GM18868 (cell line): ENCODE data around the gene DCAF4.
"Not testable (repeated sequence)": the region's sequence is repeated elsewhere in the genome, so short reads cannot be mapped to it uniquely, and the experiment has no call there.

Experiments
- ATAC-seq: cut with Tn5 transposase; IDR thresholded peaks from one replicate; pipeline ENCODE4 v1.9.1; 2021; ENCODE audit warnings: mild to moderate bottlenecking, moderate library complexity; ENCODE audit not compliant: unreplicated experiment

Gene DCAF4

GRCh38 chr14:72968316-72968715, 42.1 kb downstream of the DCAF4 start:
- no peak for ATAC-seq

DNA sequence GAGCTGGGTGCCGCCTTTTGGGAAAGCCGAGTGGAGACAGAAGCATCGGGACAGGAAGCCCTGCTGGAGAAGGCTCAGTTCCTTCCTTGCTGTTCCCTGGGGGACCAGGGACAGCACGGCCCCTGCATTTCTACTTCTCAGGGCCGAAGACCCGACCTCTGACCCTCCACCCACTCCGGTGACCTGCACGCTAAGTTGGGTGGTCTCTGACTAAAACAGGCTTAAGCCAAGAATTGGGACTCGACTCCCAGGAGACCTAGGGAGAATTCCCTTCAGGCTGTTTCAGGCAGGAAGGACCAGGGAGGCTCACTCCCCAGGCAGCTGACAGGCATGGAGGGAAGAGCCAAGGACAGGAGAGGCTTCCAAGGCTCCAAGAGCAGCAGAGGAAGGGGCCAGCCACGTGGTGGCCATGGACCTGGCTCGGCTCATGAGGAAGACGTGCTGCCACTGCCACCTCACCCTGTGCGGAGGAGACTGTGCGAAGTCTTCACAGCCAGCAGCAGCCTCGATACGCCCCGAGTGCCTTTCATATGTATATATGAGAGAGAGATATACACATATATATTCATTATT, 43.9 kb downstream of the DCAF4 start:
- ATAC-seq, result no peak

DNA sequence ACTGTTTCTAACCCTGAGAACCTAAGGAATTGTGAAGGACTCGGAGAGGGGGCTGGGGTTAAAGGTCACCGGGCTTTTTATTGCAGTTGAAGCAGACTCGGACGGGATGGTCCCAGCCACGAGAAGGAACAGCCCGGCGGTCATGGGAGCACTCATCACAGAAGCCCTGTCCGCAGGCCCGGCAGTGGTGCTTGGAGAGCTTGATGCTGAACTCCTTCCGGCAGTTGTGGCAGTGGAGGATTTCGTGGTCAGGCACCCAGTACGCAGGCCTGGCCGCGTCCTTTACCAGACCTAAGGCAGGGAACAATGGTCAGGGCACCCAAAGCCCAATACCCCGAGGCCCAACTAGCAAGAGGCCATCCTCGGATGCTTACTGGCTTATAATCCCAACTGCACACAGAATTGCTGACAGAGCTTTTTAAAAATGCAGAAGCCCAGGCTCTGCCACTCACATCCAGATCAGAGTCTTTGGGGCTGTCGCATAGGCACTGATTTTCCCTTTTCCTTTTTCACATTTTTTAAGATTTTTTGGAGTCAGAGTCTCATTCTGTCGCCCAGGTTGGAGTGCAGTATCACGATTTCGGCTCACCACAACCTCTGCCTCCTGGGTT, 44.7 kb downstream of the DCAF4 start:
- ATAC-seq, result no peak

- no peak for ATAC-seq
Observed at GRCh38 chr14:72974661-72975060, 48.4 kb downstream of the DCAF4 start.

- no peak for ATAC-seq
Observed at GRCh38 chr14:72975770-72976169, 49.5 kb downstream of the DCAF4 start.

DNA sequence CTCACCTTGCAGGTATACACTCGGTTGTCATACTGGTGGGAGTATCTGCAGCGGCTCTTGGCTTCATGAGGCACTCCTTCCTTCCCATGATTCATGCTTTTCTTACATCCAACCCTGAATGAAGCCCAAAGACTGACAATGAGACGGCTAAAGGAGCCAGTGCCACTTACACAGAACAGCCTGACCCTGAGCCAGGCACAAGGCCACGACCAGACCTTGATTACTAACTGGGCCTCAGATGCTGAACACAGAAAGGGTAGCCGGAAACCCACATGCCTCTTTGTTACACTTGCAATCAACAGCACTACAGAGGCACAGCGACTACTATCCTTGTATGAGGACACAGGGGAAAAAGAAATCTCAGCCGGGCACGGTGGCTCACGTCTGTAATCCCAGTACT, 52.6 kb downstream of the DCAF4 start:
- ATAC-seq, result no peak

DNA sequence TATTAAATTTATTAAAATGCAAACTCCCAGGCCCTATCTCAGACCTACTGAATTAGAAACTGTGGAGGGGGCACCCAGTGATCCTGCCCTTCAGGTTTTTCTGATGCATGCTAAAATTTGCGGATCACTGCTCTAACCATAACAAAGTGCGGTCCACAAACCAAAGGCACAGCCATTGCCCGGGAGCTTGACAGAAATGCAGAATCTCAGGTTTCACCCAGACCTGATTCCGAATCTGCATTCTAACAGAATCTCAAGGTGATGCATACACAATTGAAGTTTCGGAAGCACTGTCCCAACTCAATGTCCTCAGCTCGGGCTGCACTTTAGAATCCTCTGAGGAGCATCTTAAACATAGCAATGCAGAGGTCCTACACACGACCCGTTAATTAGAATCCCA, 54.6 kb downstream of the DCAF4 start:
- ATAC-seq, result no peak

DNA sequence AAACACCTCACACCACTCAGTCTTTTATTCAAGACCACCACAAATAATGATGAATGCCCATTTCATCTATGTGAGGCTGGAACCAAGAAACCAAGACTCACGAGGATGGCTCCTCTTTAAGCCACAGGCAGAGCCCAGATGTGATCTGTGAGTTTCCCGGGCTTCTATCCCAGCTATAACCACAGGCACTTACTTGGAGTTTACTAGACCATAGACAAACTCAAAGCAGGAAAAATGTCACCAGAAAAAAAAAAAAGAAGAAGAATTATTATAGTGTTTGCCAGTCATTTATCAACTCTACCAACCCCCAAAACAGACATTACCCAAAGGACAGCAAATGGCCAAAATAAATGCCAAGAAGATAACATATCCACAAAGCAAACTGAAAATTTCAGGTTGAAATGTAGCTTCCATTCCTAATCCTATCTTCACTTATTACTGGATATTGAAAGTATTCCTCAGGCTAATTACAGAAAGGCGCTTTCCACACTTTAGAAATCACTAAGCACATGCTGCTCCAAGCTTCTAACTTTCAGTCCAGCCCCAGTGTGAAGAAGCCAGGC, 56.0 kb downstream of the DCAF4 start:
- ATAC-seq, result no peak

DNA sequence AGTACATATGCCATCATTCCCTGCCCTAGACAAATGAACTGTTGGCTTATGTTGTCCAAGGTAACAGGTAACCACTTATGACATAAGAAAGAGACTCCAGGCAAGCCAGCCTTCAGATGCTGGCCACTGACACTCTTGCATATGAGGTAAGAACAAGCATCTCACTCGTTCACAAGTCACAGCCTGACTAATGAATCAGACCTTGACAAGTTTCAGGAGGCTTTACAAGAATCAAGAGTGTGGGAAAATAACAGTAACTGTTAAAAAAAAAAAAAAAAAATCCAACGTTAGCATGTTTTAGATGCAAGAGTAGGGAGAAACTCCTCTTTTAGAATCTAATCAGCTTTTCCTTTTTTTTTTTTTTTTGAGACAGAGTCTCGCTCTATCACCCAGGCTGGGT, 60.0 kb downstream of the DCAF4 start:
- ATAC-seq, result no peak

GRCh38 chr14:72986857-72987256, 60.6 kb downstream of the DCAF4 start:
- ATAC-seq, result no peak

GRCh38 chr14:72990171-72990570, 63.9 kb downstream of the DCAF4 start:
- no peak for ATAC-seq

- no peak for ATAC-seq
Observed at GRCh38 chr14:72996916-72997315, 70.7 kb downstream of the DCAF4 start.

GRCh38 chr14:72998252-72998903, 72.1 kb downstream of the DCAF4 start:
- ATAC-seq, result no peak

DNA sequence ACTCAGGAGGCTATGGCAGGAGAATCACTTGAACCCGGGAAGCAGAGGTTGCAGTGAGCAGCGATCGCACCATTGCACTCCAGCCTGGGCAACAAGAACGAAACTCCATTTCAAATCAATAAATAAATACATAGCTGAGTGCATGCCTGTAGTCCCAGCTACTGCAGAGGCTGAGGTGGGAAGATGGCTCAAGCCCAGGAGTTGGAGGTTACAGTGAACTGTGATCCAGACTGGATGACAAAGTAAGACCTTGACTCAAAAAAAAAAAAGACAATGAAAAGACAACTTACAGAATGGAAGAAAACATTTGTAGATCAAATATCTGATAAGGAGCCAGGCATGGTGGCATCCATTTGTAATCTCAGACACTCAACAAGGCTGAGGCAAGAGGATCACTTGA, 73.1 kb downstream of the DCAF4 start:
- ATAC-seq, result no peak

DNA sequence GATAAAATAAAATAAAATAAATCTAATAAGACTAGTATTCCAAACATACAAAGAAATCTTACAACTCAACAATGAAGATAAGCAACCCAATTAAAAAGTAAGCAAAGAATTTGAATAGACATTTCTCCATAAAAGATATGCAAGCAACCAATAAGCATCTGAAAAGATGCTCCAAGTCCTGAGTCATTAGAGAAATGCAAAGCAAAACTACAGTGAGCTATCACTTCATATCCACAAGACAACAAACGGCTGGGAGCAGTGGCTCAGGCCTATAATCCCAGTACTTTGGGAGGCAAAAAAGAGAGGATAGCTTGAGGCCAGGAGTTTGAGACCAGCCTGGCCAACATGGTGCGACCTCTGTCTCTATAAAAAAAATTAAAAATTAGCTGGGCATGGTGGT, 73.8 kb downstream of the DCAF4 start:
- no peak for ATAC-seq

DNA sequence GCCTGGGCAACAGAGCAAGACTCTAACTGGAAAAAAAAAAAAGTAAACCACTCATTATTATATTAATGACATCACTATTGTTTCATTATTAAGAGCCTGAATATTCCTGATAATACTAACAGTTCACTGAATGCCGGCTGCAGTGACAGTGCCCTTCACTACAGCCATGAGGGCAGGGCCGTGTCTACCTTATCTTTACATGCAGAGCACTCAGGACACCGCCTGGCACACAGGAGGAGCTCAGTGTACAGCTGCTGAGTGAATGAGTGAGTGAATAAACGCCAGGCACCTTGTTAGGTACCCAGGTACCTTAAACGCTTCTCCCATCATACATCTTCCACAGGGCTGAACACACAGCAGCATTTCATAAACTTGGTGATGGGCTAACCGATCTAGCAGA, 77.4 kb downstream of the DCAF4 start:
- ATAC-seq, result no peak

- ATAC-seq, result not testable (repeated sequence)
Observed at GRCh38 chr14:73004641-73005040, 78.4 kb downstream of the DCAF4 start.

DNA sequence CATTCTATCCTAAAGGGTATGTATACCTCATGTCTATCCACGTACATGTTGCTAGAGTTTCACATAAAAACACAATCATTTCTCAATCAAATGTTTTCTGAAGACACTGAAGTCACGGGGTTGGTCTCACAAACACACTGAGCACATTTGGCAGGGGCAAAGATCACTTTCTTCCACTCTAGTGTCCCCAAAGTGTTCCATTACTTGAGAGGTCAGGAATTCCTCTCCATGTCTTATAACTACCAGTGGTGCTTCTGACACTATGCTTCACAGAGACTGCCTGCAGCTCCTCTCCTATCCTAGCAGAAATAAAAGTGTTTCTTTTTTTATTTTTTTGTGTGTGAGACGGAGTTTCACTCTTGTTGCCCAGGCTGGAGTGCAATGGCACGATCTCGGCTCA, 81.6 kb downstream of the DCAF4 start:
- ATAC-seq, result no peak

GRCh38 chr14:73008501-73008900, 82.2 kb downstream of the DCAF4 start:
- no peak for ATAC-seq
